HG02571 (cell line): ENCODE data around the gene ABCC1.
A peak's percentile ranks its signal among the peaks of the same experiment; 100 is the strongest.

Experiments used
- ATAC-seq: cut with Tn5 transposase; IDR thresholded peaks from one replicate; pipeline ENCODE4 v1.9.1; 2021; ENCODE audit warnings: mild to moderate bottlenecking, moderate library complexity; ENCODE audit not compliant: unreplicated experiment

The ABCC1 gene

DNA sequence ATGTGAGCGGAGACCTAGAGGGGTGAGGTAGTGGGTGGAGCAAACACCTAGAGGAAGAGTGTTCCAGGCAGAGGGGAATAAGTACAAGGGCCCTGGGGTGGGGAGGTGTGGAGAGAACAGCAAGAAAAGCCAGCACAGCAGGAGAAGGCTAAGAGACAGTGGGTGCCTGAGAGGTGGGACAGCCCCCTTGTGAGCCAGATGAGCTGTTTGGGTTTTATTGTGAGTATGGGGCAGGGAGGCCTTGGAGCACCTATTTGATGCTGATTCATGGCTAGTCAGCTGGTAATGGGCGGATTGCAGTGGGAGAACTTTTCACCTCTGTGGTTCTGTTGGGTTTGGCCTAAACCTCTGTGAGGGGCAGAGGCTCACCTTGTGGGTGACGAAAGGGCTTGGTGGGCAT, 68.4 kb downstream of the ABCC1 start:
- no peak for ATAC-seq

- no peak for ATAC-seq
Observed at GRCh38 chr16:16018705-16019104, 69.3 kb downstream of the ABCC1 start.

DNA sequence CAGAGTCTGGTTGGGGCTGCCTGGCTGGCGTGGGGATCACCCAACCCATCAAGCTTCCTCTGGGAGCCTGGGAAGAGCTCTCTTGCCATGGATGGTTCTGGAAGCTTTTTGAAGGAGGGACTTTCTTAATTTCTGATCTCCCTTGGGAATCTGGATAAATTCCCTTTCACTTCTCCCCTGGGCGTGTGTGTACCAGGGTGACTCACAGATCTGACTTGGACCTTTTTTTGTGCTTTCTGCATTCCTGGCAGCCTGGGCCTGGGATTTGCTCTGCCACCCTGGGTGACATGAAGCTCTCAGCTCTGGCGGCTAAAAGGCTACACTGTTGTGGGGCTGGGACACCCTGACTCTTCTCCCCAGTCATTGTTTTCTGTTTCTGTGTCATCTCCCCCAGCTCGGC, 70.1 kb downstream of the ABCC1 start:
- ATAC-seq: no peak

DNA sequence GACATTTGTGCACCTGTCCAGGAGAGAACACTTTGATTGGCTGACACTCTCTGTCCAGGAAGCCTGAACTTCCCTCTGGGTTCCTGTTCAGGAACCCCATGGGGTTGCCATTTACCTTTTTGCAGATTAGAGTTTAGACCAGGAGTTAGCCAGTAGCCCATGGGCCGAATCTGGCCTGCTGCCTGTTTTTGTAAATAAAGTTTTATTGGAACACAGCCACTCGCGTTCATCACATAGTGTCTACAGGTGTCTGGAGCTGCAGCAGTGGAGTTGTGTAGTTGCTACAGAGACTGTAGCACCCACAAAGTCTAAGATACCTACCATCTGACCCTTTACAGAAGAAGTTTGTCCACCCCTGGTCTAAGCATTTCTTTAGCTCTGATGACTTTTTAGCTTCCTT, 70.9 kb downstream of the ABCC1 start:
- ATAC-seq: no peak

GRCh38 chr16:16021020-16021419, 71.6 kb downstream of the ABCC1 start:
- ATAC-seq: no peak

GRCh38 chr16:16021646-16021987, 72.2 kb downstream of the ABCC1 start:
- ATAC-seq: no peak

DNA sequence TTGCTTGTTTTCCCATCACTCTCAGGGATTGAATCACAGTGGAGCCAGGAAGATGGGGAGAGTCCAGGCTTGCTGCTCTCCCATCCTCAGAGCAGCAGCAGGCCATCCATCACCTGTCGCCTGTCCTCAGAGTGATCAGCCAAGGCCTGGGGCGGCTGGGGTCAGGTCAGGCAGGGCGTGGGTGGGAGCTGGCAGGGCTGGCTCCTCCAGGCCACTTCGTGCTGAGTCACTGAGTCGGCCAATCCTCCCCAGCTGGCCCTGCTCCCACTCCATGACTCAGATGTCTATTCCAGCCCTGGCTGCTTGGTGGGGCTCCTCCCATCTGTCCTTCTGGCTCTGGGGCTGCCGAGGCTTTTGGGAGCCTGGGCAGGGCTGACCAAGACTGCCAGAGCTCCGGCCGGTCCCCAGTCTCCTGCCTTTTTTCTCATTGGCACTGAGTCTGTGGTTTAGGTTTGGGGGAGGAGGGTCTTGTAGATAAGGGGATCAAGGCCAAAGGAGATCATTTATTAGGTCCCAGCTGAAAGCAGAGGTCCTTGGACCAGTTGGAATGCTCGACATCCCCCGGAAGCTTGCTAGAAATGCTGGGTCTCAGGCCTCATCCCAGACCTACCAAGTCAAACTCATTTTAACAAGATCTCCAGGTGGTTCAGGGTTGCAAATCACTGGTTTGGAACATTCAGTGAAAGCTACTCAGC, 72.7 kb downstream of the ABCC1 start:
- ATAC-seq: no peak

DNA sequence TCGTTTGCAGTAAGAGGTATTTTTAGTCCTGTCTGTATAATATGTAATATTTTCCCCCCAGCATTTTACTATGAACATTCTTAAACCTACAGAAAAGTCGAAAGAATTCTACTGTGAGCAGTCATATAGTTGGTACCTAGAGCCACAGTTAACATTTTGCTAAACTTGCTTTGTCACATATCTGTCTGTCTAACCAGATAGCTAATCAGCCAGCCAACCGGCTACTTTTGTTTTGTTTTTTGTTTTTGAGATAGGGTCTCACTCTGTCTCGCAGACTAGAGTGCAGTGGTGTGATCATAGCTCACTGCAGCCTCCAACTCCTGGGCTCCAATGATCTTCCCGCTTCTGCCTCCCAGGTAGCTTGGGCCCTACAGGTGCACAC, 73.3 kb downstream of the ABCC1 start:
- no peak for ATAC-seq

- peak; percentile 65 for ATAC-seq
Observed at GRCh38 chr16:16025214-16025968, 76.0 kb downstream of the ABCC1 start.

DNA sequence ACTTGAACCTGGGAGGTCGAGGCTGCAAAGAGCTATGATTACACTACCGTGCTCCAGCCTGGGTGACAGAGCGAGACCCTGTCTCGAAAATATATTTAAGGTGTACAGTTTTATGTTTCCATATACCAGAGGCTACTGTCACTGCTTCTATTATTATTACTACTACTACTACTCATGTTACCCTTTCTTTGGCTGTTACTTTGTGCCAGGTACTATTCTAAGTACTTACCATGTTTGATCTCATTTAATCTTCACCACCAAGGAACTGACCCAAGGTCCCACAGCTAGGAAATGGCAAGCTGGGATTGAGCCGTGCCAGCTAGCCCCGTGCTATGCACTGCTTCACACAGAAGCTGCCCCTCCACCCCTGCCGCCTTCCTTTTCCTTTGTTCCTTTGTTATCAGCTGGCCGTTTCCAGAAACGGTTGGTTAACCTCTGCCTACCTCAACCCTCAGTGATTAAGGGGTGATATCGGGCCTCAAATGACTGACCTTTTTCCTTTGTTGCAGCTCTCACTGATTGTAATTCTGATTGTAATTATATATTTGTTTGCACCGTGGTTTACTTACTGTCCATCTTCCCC, 78.4 kb downstream of the ABCC1 start:
- ATAC-seq: no peak

DNA sequence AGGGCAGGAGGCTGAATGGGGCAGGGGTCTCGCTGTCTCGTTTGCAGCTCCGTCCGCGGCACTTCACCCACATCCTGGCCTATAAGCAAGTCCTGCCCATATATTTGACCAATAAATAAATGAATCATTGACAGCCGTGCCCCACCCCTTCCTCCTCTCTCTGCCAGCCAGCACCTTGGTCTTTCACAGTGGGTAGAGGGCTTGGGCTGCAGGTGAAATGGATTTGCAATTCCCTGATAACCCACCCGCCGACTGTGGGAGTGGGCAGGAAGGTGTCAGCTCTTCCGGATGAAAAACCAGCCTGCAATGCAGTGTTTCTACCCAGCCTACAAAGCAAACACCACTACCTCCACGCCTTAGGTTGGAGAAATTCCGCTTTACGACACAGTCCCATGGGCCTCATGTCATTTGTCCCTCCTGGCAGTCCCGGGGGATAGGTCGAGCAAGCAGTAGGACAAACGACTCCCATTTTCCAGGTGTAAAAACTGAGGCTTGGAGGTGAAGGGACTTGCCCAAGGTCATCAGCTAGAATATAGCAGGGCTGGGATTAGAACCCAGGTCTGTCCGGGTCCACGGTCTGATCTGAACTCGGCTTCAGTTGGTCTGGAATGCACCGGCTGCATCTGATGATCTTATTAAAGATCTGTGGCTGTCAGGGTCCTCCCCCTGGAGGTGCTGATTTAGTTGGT, 79.0 kb downstream of the ABCC1 start:
- no peak for ATAC-seq

GRCh38 chr16:16029431-16030011, 80.1 kb downstream of the ABCC1 start:
- ATAC-seq: no peak

DNA sequence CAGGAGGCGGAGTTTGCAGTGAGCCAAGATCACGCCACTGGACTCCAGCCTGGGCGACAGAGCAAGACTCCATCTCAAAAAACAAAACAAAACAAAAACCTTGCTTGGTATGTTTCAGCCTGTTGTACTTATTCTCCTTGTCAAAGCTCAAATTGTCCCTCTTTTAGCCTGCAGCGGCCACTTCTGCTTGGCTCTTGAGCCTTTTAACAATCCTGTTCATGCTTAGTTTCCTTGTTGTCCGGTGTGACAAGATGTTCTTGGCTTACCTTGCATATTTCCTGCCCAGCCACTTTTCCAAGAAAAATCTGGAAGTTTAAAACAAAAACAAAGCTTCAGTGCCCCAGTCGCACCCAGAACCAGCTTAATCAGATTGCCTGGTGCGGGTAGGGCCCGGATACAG, 81.0 kb downstream of the ABCC1 start:
- ATAC-seq: no peak

GRCh38 chr16:16031401-16031800, 82.0 kb downstream of the ABCC1 start:
- no peak for ATAC-seq

- ATAC-seq: no peak
Observed at GRCh38 chr16:16032271-16032979, 83.0 kb downstream of the ABCC1 start.

- no peak for ATAC-seq
Observed at GRCh38 chr16:16033208-16033717, 83.8 kb downstream of the ABCC1 start.

GRCh38 chr16:16036359-16036792, 87.0 kb downstream of the ABCC1 start:
- ATAC-seq: no peak

- ATAC-seq: no peak
Observed at GRCh38 chr16:16037521-16037920, 88.1 kb downstream of the ABCC1 start.

- no peak for ATAC-seq
Observed at GRCh38 chr16:16037970-16038369, 88.6 kb downstream of the ABCC1 start.

DNA sequence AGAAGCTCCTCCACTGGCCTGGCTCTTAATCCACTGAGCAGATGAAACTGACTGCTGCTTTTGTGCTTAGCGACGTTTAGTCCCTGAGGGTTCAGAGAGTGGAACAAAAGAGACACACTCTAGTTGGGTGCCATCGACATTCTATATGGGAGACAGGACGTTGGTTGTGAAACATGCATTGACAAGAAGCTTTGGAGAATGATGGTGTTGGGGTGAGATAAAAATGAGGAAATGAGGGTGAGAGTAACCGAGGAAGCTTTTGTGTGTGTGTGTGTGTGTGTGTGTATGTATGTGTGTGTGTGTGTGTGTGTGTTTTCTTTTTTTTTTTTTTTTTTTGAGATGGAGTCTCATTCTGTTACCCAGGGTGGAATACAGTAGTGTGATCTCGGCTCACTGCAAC, 89.5 kb downstream of the ABCC1 start:
- ATAC-seq: no peak
